Breast epithelium (tissue), 3 donors: ENCODE data around the gene FRMD4A.

Experiments used
- POLR2A ChIP-seq: fragments of 450-650 bp; IDR thresholded peaks from one replicate; pipeline ENCODE4 v1.6.1; 2016; ENCODE audit warnings: antibody characterized with exemption, mild to moderate bottlenecking, moderate library complexity
- POLR2AphosphoS5 ChIP-seq, 3 donors: sonication (generic); formaldehyde crosslinking; IDR thresholded peaks; one replicate each; pipeline ENCODE4 v1.6.1; 2017; ENCODE audit warnings: antibody characterized with exemption in 3 of 3
- TF ChIP-seq, protein P1 (sequence below), 3 donors: fragments of 450-650 bp; IDR thresholded peaks; one replicate each; pipeline ENCODE4 v1.5.1; 2016 to 2017; ENCODE audit warnings: antibody characterized with exemption in 3 of 3, mild to moderate bottlenecking in 3 of 3, moderate library complexity in 3 of 3

DNA sequence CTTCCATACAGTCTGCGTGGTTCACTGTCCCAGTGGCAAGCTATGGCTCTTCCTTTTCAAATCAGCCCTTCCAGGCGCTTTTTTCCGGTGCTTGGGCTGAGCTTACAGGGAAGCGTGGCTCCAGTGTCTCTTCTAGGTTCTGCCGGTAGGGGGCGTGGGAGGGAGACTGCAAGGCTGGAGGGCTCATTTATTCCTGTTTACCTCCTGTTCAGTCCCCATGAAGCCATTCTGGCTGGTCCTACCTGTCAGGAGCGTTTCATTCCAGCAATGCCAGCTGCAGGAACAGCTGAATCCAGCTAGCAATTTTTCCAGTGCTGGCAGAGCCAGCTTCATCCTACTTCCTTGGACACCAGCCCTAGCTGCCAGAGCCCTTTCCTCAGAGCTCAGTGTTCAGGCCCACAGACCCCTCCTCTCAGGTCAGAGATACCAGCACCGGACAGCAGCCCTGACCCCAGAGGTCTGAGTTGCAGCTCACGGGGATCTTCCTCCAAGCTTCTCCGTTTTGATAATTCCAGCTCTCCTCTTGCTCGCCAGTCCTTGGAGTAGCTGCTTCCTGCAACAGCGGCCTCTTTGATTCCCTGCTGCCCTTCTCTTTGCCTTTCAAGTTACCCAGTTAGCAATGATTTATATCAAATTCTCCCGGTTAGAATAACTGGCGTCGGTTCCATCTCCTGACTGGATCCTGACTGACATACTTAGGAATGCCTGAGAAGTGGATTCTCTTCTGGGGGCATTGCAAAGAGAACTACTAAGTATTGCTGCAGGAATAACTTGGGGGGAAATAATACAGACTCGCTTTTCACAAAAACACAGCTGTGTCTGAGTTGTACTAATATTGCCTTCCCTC is 129.8 kb downstream of the FRMD4A start:
- no peak for TF ChIP-seq POLR2A
- TF ChIP-seq, protein P1, sequence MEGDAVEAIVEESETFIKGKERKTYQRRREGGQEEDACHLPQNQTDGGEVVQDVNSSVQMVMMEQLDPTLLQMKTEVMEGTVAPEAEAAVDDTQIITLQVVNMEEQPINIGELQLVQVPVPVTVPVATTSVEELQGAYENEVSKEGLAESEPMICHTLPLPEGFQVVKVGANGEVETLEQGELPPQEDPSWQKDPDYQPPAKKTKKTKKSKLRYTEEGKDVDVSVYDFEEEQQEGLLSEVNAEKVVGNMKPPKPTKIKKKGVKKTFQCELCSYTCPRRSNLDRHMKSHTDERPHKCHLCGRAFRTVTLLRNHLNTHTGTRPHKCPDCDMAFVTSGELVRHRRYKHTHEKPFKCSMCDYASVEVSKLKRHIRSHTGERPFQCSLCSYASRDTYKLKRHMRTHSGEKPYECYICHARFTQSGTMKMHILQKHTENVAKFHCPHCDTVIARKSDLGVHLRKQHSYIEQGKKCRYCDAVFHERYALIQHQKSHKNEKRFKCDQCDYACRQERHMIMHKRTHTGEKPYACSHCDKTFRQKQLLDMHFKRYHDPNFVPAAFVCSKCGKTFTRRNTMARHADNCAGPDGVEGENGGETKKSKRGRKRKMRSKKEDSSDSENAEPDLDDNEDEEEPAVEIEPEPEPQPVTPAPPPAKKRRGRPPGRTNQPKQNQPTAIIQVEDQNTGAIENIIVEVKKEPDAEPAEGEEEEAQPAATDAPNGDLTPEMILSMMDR (IDR thresholded peaks at IDR 0.05), result no peak
- no peak for TF ChIP-seq POLR2AphosphoS5 (IDR thresholded peaks at IDR 0.05)
